SH-SY5Y (cell line): ENCODE measurements around the gene B4GALNT3.

Experiments used
- GATA2 ChIP-seq: IDR thresholded peaks from 2 replicates; pipeline ENCODE4 v1.6.1; 2011; ENCODE audit warnings: mild to moderate bottlenecking, low read depth, low read length
- GATA3 ChIP-seq: IDR thresholded peaks from 2 replicates; pipeline ENCODE4 v1.6.1; 2011; ENCODE audit warnings: low read depth, mild to moderate bottlenecking, low read length, moderate library complexity

DNA sequence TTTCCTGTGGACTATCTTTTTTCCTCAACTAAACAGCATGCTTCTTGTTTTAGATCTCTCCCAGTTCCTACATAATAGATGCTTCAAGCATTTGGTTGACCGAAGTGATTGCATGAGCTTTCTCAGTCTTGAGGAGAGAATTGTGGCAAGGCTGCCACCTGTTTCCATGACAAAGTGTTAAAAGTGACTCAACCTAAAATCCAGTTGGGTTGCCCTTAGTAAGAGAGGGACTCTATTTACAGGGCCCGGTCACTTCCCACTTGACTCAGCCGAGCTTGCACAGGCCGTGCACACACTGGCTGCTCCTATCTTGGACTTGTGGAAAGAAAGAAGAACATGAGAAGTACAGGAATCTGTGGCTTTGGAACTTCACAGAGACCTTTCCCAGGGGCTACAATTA, 2.1 kb upstream of the B4GALNT3 start:
- TF ChIP-seq GATA2: no peak
- no peak for TF ChIP-seq GATA3
